Ascending aorta (tissue), 2 donors: ENCODE data around the gene HHAT. TPM values are rescaled to one million over a fixed set of nuclear protein-coding genes. Genes with fewer than 3 reads are reported as not detected.

Source experiments
- DNase-seq, 2 donors: peaks; one replicate each; pipeline ENCODE4 v3.0.0-alpha.2; 2019; ENCODE audit warnings: low spot score in 2 of 2
- H3K27ac ChIP-seq, 2 donors: fragments of 200-600 bp; sonication (generic); one replicate each; pipeline ENCODE4 v1.5.1; 2016 to 2017; ENCODE audit warnings: mild to moderate bottlenecking in 1 of 2
- H3K27me3 ChIP-seq: fragments of 200-600 bp; sonication (generic); one replicate; pipeline ENCODE4 v1.5.1; 2017
- H3K36me3 ChIP-seq, 2 donors: fragments of 200-600 bp; sonication (generic); one replicate each; pipeline ENCODE4 v1.5.1; 2016
- H3K4me1 ChIP-seq, 2 donors: fragments of 200-600 bp; sonication (generic); one replicate each; pipeline ENCODE4 v1.5.1; 2016 to 2017; ENCODE audit warnings: mild to moderate bottlenecking in 1 of 2
- H3K4me3 ChIP-seq, 2 donors: fragments of 200-600 bp; sonication (generic); one replicate each; pipeline ENCODE4 v1.5.1; 2016 to 2017; ENCODE audit warnings: mild to moderate bottlenecking in 1 of 2
- H3K9me3 ChIP-seq, 2 donors: fragments of 200-600 bp; sonication (generic); one replicate each; pipeline ENCODE4 v1.5.1; 2016
- intact Hi-C: fragments of 100-400 bp; cut with DNase I; formaldehyde crosslinking; loops from one replicate; pipeline ENCODE4 v1.15.1; 2023
- total RNA-seq: library from RNA; depleted of rRNA; stranded (reverse); fragments of >200 nt; gene quantifications from one replicate; pipeline ENCODE4 v1.1.0, GENCODE V29; 2016
- TF ChIP-seq, protein P1 (sequence below), 3 experiments: fragments of 200-600 bp in 2 of 3; fragments of 450-650 bp in 1 of 3; sonication (generic) in 2 of 3; IDR thresholded peaks; one replicate each; pipeline ENCODE4 v1.5.1; 2016 to 2019; ENCODE audit warnings: antibody characterized with exemption in 3 of 3, mild to moderate bottlenecking in 1 of 3, moderate library complexity in 1 of 3

HHAT gene
- total RNA-seq, 1 donor from 2014 or later, result 1.2 TPM

DNA sequence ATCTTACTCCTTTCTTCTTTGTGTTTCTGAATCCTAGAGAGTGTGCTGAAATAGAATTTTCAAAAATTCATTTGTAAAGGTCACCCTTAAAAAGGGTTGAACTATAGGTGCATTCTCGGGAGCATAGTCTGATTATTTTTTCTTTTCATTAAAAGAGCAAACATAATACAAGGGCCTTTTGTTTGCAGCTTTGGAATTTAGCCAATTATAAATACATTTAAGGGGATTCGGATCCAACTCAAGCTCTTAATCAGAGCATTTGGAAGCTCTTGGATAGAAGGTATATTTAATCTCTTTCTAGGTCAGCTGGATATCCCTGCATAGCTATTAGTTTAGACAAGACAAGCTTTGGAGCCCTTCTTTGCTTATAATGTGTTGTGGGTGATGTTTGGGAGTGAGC, 321.7 kb downstream of the HHAT start:
- H3K27ac ChIP-seq, result no peak overlapping the region
- H3K27me3 ChIP-seq, result no peaks in the 10 kb centered on the region
- no peak for DNase-seq
- no peaks in the 10 kb centered on the region for H3K4me1 ChIP-seq
- intact Hi-C loops, result no loop called here
- H3K4me3 ChIP-seq, result no peak overlapping the region
- no peaks in the 10 kb centered on the region for H3K36me3 ChIP-seq
- TF ChIP-seq, protein P1, sequence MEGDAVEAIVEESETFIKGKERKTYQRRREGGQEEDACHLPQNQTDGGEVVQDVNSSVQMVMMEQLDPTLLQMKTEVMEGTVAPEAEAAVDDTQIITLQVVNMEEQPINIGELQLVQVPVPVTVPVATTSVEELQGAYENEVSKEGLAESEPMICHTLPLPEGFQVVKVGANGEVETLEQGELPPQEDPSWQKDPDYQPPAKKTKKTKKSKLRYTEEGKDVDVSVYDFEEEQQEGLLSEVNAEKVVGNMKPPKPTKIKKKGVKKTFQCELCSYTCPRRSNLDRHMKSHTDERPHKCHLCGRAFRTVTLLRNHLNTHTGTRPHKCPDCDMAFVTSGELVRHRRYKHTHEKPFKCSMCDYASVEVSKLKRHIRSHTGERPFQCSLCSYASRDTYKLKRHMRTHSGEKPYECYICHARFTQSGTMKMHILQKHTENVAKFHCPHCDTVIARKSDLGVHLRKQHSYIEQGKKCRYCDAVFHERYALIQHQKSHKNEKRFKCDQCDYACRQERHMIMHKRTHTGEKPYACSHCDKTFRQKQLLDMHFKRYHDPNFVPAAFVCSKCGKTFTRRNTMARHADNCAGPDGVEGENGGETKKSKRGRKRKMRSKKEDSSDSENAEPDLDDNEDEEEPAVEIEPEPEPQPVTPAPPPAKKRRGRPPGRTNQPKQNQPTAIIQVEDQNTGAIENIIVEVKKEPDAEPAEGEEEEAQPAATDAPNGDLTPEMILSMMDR (IDR thresholded peaks at IDR 0.05), result no peak
- no peaks in the 10 kb centered on the region for H3K9me3 ChIP-seq

DNA sequence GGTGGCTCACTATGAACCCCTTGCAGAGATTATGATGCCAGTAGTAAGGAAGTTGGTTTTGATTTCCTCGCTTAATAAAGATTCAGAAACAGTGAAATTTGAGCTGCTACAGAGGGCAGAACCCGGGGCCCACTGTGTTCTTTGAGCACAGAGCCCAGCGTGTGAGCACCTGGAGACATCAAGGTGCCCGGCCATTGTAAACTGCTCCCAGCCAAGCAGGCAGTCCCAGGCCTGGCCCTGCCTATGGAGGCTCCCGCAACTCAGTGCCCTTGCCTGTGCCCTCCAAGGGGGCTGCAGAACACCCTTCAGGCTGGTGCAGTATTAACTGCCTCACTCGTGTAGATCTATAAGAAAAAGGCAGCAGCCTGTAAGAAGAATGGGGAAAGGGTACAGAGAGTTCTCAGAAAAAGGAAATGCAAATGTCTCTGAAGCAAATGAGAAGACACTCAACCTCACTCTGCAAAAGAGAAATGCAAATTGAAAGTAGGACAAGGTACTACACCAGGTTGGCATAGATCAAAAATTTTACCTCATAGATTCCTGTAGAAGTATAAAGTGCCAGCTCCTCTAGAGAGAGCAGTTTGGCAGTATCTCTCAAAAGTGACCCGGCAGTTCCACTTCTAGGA, 323.7 kb downstream of the HHAT start:
- Histone ChIP-seq H3K27ac (no peak overlapping the region), H3K4me1 (no peaks in the 10 kb centered on the region), H3K27me3 (no peaks in the 10 kb centered on the region), H3K9me3 (no peaks in the 10 kb centered on the region), H3K36me3 (no peaks in the 10 kb centered on the region), H3K4me3 (no peak overlapping the region)
- TF ChIP-seq, protein P1 (IDR thresholded peaks at IDR 0.05), result no peak
- intact Hi-C loops, result no loop called here
- DNase-seq, result no peak

DNA sequence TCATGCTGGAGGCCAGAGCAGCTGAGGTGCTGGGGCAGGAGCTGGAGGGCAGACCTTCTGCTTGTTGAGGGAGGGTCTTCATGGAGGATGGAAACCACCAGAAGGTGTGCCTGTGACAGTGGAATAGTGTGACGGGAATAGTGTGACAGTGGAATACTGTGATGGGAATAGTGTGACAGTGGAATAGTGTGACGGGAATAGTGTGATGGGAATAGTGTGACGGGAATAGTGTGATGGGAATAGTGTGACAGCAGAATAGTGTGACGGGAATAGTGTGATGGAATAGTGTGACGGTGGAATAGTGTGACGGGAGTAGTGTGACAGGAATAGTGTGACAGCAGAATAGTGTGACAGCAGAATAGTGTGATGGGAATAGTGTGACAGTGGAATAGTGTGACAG, 325.1 kb downstream of the HHAT start:
- no peaks in the 10 kb centered on the region for H3K27me3 ChIP-seq
- H3K4me1 ChIP-seq, result no peaks in the 10 kb centered on the region
- H3K27ac ChIP-seq, result no peak overlapping the region
- H3K4me3 ChIP-seq, result no peak overlapping the region
- TF ChIP-seq, protein P1 (IDR thresholded peaks at IDR 0.05), result no peak
- intact Hi-C loops, result no loop called here
- H3K9me3 ChIP-seq, result no peaks in the 10 kb centered on the region
- no peak for DNase-seq
- H3K36me3 ChIP-seq, result no peaks in the 10 kb centered on the region

DNA sequence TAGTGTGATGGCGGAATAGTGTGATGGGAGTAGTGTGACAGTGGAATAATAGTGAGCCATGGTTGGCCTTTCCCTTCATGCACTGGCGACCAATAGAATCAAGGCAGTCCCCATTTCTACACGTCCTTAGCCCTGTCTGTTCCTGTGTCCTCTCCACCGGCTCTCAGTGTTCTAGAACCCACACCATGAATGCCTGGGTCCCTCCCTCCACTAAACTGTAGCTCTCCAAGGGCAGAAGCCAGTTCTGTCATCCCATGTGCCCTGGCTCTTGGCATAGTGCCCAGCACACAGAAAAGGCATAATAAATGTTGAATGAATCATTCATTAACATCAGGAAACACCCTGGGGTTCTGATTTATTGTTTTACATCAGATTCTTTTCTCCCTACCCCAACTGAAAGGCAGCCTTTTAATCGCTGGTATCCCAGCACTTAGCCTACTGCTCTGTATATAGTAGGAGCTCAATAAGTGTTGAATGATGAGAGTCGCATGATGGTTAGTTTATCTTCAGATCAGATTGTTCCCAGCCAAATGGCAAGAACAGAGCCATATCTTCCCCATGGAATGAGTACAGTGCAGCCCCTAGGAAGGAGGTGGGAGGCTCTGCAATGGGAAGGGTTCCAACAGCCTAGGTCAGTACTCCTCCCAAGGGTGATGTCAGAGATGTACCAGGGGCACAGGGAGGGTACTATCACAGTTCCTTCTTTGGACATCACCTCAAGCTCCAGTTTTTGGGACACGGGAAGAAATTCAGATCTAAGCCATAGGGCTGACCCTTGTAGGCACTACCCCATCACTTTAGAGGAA, 325.7 kb downstream of the HHAT start:
- Histone ChIP-seq H3K4me1 (no peaks in the 10 kb centered on the region), H3K4me3 (no peak overlapping the region), H3K27ac (no peak overlapping the region), H3K9me3 (no peaks in the 10 kb centered on the region), H3K36me3 (no peaks in the 10 kb centered on the region), H3K27me3 (no peaks in the 10 kb centered on the region)
- DNase-seq, result no peak
- intact Hi-C loops, result no loop called here
- TF ChIP-seq, protein P1 (IDR thresholded peaks at IDR 0.05), result no peak

DNA sequence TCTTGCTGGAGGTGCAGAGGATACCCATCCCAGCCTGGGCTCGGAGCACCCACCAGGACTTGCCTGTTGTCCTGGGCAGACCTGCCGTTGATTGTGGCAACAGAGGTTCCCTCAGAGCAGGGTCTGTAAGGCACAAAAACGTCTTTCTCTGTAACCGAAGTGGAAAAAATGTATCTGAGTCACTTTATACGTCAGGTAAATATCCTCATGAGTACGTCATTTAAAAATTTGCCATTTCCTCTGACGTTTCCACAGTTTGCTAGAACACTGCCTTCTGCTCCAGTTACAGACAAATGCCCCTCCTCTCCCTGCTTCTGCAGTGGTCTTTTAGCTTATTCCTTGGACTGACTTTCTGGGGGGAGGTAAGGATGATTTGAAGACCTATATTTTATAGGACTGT, 326.8 kb downstream of the HHAT start:
- Histone ChIP-seq H3K9me3 (no peaks in the 10 kb centered on the region), H3K4me3 (no peak overlapping the region), H3K36me3 (no peaks in the 10 kb centered on the region), H3K27ac (no peak overlapping the region), H3K27me3 (no peaks in the 10 kb centered on the region), H3K4me1 (no peaks in the 10 kb centered on the region)
- TF ChIP-seq, protein P1 (IDR thresholded peaks at IDR 0.05), result no peak
- no peak for DNase-seq
- intact Hi-C loops, result no loop called here
